GM18951 (cell line): ENCODE results near the gene COG5.
"Not testable (repeated sequence)": the region's sequence is repeated elsewhere in the genome, so short reads cannot be mapped to it uniquely, and the experiment has no call there.

Experiments
- POLR2A ChIP-seq: IDR thresholded peaks from 4 replicates; pipeline ENCODE4 v1.6.1; 2011; ENCODE audit warnings: mild to moderate bottlenecking; ENCODE audit not compliant: insufficient read length, insufficient read depth; ENCODE audit errors: extremely low read depth
- in situ Hi-C: fragments of 300-500 bp; cut with MboI; formaldehyde crosslinking; loops from one replicate; pipeline ENCODE4 v1.12.0; 2022; ENCODE audit warnings: low sequenced_read_pairs, mixed read lengths, inconsistent platforms; ENCODE audit not compliant: unreplicated experiment

Gene COG5

DNA sequence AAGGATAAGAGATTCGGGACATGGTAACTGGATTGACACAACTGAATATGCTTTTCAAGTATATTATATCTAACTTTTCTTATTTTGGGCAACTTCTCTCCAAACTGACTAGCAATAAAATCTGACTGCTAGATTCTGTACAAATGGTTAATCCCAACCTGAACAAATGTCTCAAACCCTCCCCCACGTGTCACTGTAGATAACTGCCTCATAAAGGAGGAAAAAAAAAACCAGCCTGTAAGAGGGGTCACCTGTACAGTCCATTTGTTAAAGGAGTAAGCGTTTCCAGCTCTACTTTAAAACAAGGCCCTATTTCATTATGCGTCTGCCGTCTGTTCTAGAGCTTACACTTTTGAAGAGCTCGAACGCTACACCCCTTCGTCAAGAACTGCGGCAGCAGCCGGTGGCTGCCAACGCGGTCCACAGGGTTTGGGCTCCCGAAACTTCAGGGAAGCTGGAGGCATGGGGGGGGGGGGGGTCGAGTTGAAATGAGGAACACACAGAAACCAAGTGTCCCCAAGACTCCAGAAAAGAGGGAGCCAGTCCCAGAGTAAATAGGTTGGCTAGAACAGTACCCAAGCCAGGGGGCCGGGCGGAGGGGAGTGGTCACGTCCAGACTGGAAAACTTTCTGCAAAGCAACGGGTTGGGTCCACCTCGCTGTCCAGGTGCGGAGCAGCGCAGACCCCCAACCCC, 492 bp downstream of the COG5 start:
- no peak for TF ChIP-seq POLR2A
- in situ Hi-C loops: no loop called here

DNA sequence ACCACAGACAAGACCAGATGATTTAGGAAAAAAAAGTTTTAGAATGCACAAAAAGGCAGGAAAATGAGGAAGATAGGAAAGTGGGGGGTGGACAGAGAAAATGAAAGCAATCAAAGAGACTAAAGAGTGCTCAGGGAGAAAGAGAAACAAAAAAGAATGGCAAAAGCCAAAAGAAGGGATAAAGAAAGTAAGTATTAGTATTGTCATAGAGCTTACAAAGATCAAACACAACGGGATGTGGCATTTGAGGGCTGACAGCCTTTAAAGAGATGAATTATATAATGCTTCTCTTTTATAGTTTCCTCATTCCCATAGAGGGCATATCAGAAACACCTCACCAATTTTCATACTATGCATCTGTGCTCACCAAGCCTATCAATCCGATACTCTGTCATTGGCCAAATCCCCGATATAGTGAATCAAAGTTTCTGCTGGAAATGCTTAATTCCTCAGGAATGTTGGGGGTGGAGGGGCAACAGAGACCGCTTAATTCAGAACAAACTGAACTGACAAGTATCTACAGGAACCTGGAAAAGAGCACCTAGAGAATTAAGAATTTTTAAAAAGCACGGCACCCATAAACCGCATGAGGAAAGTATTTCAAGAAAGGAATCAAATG, 2.7 kb downstream of the COG5 start:
- in situ Hi-C loops: no loop called here
- TF ChIP-seq POLR2A: no peak

DNA sequence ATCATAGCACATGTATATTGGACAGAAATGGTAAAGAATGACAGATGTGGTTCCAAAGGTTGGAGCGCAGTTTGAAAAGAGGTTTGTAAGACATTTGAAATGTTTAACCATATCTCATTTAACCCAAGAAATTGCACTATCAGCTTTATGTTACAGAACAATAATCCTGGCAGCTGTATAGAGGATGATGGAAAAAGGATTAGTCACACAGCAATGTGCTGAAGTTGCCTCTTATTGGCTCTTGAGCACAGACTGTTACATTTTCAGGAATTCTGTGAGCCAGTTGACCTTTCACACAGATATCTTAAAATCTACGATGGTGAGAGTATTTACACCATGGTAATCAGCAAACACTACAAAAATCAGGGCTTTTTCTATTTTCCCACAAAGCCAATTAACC, 3.9 kb downstream of the COG5 start:
- in situ Hi-C loops: no loop called here
- no peak for TF ChIP-seq POLR2A

DNA sequence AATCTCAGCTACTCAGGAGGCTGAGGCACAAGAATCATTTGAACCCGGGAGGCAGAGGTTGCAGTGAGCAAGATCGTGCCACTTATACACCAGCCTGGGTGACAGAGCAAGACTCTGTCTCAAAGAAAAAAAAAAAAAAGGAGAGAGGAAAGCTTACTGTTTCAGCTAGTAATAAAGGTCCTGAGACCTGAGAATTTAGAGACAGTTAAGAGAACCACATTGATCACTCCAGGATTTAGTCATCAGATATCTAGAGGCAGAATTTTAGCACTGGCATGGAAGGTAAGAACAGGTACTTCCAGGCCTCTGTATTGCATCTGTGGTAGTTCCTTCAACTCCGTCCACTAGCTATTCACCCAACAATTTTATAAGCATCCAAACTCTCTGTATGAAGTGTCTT, 7.8 kb downstream of the COG5 start:
- no peak for TF ChIP-seq POLR2A
- in situ Hi-C loops: no loop called here

DNA sequence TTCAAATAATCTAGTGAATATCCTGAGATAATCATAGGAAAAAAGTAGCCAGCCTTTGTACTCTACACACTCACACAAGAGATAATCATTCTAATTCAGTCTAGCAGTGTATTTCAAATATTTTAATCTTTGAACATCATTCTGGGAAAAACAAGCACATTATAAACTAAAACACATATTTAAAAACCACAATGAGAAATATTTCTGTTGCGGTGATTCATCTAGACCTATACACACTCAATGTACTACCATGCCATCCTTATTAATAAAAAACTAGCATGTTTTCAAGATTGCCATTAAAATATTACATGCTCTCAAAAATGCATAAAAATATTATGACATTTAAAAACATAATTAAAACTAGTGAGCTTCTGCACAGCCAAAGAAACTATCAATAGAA, 11.8 kb downstream of the COG5 start:
- no peak for TF ChIP-seq POLR2A
- in situ Hi-C loops: no loop called here

DNA sequence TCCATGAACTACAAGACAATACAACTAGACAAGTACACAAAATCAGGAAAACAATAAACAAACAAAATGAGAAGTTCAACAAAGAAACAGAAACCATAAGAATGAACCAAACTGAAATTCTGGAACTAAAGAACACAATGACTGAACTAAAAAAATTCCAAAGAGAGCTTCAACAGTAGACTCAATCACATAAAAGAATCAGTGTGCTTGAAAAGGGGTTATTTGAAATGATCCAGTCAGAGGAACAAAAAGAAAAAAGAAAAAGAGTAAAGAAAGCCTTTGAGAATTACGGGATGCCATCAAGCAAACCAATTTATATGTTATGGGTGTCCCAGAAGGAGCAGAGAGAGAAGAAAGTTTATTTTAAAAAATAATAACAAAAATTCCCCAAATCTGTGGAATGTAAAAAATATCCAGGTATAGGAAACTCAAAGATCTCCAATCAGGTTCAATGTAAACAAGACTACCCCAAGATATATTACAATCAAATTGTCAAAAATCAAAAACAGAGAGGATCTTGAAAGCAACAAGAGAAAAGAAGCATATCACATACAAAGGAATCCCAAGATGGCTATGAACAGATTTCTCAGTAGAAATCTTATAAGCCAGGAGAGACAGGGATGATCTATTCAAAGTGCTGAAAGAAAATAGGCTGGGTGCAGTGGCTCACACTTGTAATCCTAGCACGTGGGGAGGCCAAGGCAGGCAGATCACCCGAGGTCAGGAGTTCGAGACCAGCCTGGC, 18.7 kb downstream of the COG5 start:
- in situ Hi-C loops: no loop called here
- TF ChIP-seq POLR2A: no peak

DNA sequence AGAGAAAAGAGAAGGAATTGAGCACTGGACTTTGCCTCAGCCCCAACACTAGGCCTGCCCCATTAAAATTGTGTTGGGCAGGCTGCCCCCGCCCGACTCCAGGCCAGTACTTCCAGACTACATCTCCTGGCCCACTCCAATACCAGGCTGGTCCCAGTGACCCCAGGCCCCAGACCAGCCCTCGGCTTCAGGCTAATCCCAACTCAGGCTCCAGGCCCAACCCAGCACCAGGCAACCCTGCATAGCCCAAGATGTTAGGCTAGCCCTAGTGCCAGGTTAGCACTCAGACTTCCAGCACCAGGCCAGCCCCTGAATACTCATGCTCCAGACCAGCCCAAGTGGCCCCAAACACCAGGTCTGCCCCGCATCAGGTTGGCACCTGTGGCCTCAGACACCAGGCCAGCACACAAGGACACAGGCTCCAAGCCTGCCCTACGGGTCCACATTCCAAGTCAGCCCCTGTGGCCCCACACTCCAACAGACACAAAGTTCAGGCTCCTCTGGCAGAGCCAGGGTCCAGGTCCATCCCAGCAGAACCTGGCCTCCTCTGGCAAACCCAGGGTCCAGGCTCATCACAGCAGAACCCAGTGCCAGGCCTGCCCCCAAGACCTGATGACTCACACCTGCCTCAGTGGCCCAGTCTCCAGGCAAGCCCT, 20.3 kb downstream of the COG5 start:
- no peak for TF ChIP-seq POLR2A
- in situ Hi-C loops: no loop called here

DNA sequence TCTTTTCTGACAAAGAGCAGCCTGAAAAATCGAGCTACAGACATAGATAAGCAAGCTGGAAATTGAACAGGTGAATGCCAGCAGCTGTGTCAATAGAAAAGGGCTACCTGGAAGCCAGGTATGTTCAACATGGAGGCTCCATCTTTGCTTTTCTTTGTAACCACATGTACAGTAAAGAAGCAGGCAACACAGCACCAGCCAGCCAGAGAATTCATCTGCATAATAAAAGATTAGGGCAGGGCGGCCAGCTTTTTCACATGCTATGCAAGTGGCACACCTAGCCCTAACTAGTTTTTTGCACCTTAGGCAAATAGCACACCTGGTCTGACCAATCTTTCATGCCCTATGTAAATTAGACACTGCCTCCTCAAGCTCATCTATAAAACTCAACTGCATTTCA, 25.7 kb downstream of the COG5 start:
- in situ Hi-C loops: no loop called here
- no peak for TF ChIP-seq POLR2A

- in situ Hi-C loops: not testable (repeated sequence)
These were observed 26.5 kb downstream of the COG5 start for GRCh38 chr7:107537228-107537627.

- no peak for TF ChIP-seq POLR2A
These were observed 29.6 kb downstream of the COG5 start for GRCh38 chr7:107534139-107534538.

DNA sequence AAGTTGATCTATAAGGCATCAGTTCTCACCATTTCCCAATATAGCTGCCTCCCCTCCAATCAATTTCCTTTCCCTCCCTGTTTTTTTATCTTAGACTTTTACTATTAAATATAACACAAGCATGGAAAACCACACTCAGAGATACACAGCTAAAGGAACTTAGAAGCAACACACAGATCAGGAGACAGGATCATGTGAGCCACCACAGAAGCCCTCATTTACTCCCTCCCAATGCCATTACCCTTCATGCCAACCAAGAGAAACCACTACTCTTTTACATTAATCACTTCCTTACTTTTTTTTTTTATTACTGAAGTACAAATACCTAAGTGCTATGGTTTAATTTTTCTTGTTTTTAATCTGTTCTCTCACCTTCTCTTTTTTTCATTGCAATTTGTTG, 33.0 kb downstream of the COG5 start:
- TF ChIP-seq POLR2A: no peak
- in situ Hi-C loops: no loop called here

More at GRCh38 chr7:107534139-107534538, 29.6 kb downstream of the COG5 start:
- in situ Hi-C loops: no loop called here

- in situ Hi-C loops: no loop called here
- TF ChIP-seq POLR2A: no peak
These were observed 35.3 kb downstream of the COG5 start for GRCh38 chr7:107528461-107528860.

DNA sequence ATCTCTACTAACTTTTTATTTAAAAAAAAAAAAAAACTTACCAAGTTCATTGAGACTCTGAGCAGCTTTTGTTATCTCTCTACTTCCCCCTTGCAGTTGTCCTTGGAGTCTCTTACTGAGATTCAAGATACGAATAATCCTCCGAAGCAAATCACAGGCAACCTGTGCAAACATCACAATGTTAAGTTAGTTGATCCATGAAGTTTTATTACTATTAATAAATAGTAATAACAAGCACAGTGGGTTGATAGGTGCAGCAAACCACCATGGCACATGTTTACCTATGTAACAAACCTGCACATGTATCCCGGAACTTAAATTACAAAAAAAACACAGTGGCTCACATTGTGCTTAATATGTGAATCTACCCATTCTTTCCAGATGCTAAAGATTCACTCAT, 36.5 kb downstream of the COG5 start:
- in situ Hi-C loops: no loop called here
- TF ChIP-seq POLR2A: no peak

- TF ChIP-seq POLR2A: no peak
- in situ Hi-C loops: no loop called here
These were observed 37.0 kb downstream of the COG5 start for GRCh38 chr7:107526672-107527071.
